T follicular helper cell (primary cell): ENCODE results near the gene CUZD1.
A peak's percentile ranks its signal among the peaks of the same experiment; 100 is the strongest.
"Not testable (repeated sequence)": the region's sequence is repeated elsewhere in the genome, so short reads cannot be mapped to it uniquely, and the experiment has no call there.

Experiments
- DNase-seq: peaks from one replicate; pipeline ENCODE4 v3.0.0-alpha.2; 2020; ENCODE audit warnings: low read depth
- total RNA-seq, 2 experiments: gene quantifications; one replicate each; lab custom pipeline; 2026; lab: John Stamatoyannopoulos, UW

CUZD1 gene, protein sequence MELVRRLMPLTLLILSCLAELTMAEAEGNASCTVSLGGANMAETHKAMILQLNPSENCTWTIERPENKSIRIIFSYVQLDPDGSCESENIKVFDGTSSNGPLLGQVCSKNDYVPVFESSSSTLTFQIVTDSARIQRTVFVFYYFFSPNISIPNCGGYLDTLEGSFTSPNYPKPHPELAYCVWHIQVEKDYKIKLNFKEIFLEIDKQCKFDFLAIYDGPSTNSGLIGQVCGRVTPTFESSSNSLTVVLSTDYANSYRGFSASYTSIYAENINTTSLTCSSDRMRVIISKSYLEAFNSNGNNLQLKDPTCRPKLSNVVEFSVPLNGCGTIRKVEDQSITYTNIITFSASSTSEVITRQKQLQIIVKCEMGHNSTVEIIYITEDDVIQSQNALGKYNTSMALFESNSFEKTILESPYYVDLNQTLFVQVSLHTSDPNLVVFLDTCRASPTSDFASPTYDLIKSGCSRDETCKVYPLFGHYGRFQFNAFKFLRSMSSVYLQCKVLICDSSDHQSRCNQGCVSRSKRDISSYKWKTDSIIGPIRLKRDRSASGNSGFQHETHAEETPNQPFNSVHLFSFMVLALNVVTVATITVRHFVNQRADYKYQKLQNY
- 0.22 to 0.36 reads per million in 2 experiments for total RNA-seq

- no peak for DNase-seq
Observed at GRCh38 chr10:122845783-122846332, at the start of gene CUZD1. CUZD1 (minus strand) TSS chr10:122845857; CDS start chr10:122845843, 14 bp downstream.

- no peak for DNase-seq
Observed at GRCh38 chr10:122894261-122894944, 48.7 kb upstream of the CUZD1 start.

DNA sequence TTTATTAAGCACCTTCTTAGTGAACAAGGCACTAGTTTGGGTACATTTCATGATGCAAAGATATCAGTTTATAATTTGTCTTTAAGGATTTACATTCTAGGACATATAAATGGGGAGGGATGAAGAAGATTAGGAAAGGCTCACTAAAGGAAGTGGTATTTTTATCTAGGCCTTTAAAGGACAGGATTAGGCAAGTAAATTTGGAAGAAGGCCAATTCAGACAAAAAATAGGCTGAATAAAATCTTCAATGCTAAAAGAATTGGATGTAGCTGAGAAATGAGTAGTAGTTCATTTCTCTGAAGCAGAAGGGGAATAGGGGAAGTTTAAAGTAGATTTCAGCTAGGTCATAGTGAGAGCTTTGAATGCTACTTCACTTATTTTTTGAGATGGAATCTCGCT, 38.5 kb upstream of the CUZD1 start:
- DNase-seq, result no peak

DNA sequence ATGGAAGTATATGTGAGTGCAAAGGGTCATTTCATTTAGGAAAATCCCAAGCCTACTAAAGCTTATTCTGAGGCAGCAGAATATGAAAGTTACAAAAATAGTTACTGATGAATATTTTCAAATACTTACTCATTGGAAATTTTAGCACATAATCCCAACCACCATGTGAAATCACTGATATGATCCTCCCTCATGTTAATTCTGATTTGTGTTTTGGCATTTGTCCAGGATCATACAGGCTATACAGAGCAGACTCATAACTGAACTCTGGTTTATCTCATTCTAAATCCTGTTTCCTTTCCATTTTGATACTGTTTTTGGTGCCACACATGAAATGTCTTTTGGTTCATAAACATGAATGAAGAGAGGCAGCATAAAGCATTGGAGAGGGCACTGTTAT, 37.1 kb upstream of the CUZD1 start:
- DNase-seq, result no peak

GRCh38 chr10:122879339-122880273, 33.9 kb upstream of the CUZD1 start, which contains the start of gene FAM24B:
FAM24B (minus strand) TSS chr10:122879581; CDS start chr10:122850515, 29,066 bp downstream.
- DNase-seq, result peak; percentile 92

- no peak for DNase-seq
Observed at GRCh38 chr10:122878799-122879338, 33.2 kb upstream of the CUZD1 start.

GRCh38 chr10:122877264-122877663, 31.6 kb upstream of the CUZD1 start:
- DNase-seq, result no peak

- no peak for DNase-seq
Observed at GRCh38 chr10:122876467-122876855, 30.8 kb upstream of the CUZD1 start.

DNA sequence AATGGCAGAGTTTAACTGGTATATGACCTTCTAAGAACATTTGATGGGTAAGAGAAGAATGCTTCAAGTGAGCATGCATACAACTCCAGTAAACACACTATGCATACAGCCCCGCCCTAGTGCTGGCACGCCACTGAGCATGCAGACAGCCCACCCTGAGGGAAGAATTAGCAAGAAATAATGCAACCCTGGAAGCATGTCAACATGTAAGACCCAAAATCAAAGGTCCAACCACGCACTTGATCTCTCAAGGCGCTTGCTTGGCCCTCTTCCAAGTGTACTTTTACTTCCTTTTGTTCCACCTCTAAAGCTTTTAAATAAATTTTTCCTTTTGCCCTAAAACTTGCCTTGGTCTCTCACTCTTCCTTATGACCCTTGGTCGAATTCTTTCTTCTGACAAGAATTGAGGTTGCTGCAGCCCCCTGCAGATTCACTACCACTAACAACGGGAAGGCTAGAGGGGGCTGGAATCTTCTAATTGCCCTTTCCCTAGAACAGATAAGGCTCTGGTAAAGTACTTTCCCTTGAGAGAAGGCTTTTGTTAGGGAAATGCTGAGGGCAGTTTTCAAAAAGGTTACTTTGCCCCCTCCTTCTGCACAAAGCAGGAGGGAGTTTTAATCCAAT, 30.3 kb upstream of the CUZD1 start:
- no peak for DNase-seq

- DNase-seq, result not testable (repeated sequence)
Observed at GRCh38 chr10:122871947-122872346, 26.3 kb upstream of the CUZD1 start.

DNA sequence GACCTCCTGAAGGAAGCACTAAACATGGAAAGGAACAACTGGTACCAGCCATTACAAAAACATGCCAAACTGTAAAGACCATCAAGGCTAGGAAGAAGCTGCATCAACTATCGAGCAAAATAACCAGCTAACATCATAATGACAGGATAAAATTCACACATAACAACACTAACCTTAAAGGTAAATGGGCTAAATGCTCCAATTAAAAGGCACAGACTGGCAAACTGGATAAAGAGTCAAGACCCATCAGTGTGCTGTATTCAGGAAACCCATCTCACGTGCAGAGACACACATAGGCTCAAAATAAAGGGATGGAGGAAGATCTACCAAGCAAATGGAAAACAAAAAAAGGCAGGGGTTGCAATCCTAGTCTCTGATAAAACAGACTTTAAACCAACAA, 23.1 kb upstream of the CUZD1 start:
- DNase-seq, result not testable (repeated sequence)

- not testable (repeated sequence) for DNase-seq
Observed at GRCh38 chr10:122866757-122867482, 21.3 kb upstream of the CUZD1 start.

DNA sequence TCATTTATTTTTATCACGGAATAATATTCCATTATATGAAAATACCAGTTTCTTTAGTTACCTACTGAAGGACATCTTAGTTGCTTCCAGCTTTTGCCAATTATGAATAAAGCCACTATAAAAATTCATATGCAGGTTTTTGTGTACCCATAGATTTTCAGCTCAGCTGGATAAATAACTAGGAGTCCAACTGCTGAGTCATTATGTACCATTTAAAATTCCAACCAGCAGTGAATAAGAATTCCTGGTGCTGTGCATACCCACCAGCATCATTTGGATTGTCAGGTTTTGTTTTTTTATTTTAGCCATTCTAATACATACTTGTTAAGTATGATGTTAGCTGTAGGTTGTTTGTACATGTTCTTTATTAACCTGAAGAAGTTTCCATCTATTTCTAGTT, 19.2 kb upstream of the CUZD1 start:
- DNase-seq, result no peak

DNA sequence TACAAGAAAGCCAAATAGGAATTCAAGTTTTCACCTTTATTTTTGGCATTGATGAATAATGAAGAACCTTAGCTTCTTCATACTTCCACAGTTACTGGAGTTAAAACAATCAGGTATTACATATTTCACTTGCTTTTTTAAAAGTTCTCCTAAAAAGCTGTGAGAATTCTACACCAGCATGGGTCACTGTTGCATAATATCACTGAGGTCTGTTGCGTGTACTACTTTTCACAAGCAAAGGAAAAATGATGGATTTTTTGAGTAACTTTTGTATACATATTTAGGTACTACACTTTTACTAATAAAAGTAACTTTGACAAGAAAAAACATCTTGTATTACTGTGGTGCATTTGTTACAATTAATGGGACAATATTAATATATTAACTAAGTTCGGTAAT, 18.5 kb upstream of the CUZD1 start:
- DNase-seq, result no peak

- no peak for DNase-seq
Observed at GRCh38 chr10:122863216-122864193, 17.8 kb upstream of the CUZD1 start.

DNA sequence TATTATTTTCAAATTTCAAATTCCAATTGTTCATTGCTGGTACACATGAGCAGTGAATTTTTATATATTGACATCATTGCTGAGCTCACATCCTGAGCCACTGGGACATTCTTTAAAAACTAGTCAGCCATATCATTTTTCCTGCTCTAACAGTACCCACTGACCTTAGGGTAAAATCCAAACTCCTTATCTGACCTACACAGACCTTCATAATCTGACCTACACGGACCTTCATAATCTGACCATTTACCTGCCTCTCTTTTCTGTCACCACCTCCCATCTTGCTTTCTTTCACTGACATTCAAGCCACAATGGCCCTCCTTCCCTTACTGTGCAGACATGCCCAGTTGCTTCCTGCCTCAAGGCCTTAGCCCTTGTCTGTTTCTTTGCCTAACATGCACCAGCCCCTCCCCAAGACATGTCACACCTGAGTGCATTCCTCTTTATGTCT, 16.1 kb upstream of the CUZD1 start:
- DNase-seq, result no peak

GRCh38 chr10:122859527-122859926, 13.9 kb upstream of the CUZD1 start:
- DNase-seq, result no peak

- not testable (repeated sequence) for DNase-seq
Observed at GRCh38 chr10:122858042-122858441, 12.4 kb upstream of the CUZD1 start.
